H1 (cell line): ENCODE measurements around the gene GH2.

ENCODE experiments used
- CREB1 ChIP-seq: IDR thresholded peaks from 2 replicates; pipeline ENCODE4 v1.6.1; 2012; ENCODE audit warnings: inconsistent platforms
- EP300 ChIP-seq, 2 experiments: IDR thresholded peaks; 1 replicate in 1 of 2; 2 replicates in 1 of 2; pipeline ENCODE4 v1.6.1; 2011 to 2012; ENCODE audit warnings: low read depth in 2 of 2, low read length in 2 of 2, mild to moderate bottlenecking in 2 of 2, borderline replicate concordance in 1 of 2, inconsistent platforms in 1 of 2, moderate library complexity in 1 of 2
- EZH2 ChIP-seq: fragments of 200-600 bp; sonication (generic); IDR thresholded peaks from 2 replicates; pipeline ENCODE4 v1.7.1; 2012; ENCODE audit warnings: low read depth, mild to moderate bottlenecking, moderate library complexity, low read length, inconsistent platforms; ENCODE audit not compliant: severe bottlenecking
- POLR2A ChIP-seq, 2 experiments: IDR thresholded peaks; 1 replicate in 1 of 2; 2 replicates in 1 of 2; pipeline ENCODE4 v1.6.1; 2011; ENCODE audit warnings: low read depth in 2 of 2, low read length in 2 of 2, mild to moderate bottlenecking in 2 of 2; ENCODE audit errors: control extremely low read depth in 1 of 2
- POLR2AphosphoS5 ChIP-seq: IDR thresholded peaks from 2 replicates; pipeline ENCODE4 v1.6.1; 2011; ENCODE audit warnings: low read depth, low read length
- RAD21 ChIP-seq, 2 experiments: IDR thresholded peaks in 1 of 2; conservative IDR thresholded peaks in 1 of 2; 2 replicates each; pipeline ENCODE4 v1.6.1; 2011; ENCODE audit warnings: low read depth in 2 of 2, low read length in 2 of 2, improper control_type of control experiment in 1 of 2, inconsistent platforms in 1 of 2, mild to moderate bottlenecking in 1 of 2, moderate library complexity in 1 of 2
- RXRA ChIP-seq: IDR thresholded peaks from 2 replicates; pipeline ENCODE4 v1.6.1; 2011; ENCODE audit warnings: low read depth, mild to moderate bottlenecking, low read length, moderate library complexity; ENCODE audit not compliant: insufficient read depth
- SIX5 ChIP-seq: IDR thresholded peaks from 2 replicates; pipeline ENCODE4 v1.6.1; 2011; ENCODE audit warnings: mild to moderate bottlenecking, low read depth, low read length
- SP1 ChIP-seq: IDR thresholded peaks from 2 replicates; pipeline ENCODE4 v1.6.1; 2011; ENCODE audit warnings: low read depth, low read length
- TBP ChIP-seq: IDR thresholded peaks from 2 replicates; pipeline ENCODE4 v1.6.1; 2011; ENCODE audit warnings: low read depth, low read length, improper control_type of control experiment
- TF ChIP-seq, protein P1 (sequence below): IDR thresholded peaks from 2 replicates; pipeline ENCODE4 v1.6.1; 2012; ENCODE audit warnings: inconsistent platforms
- TF ChIP-seq, protein P2 (sequence below), 3 experiments: IDR thresholded peaks; 1 replicate in 2 of 3; 2 replicates in 1 of 3; pipeline versions ENCODE4 v1.5.1 to v1.6.1; 2011; ENCODE audit warnings: low read length in 3 of 3, mild to moderate bottlenecking in 3 of 3, inconsistent platforms in 2 of 3, low read depth in 1 of 3, moderate library complexity in 1 of 3; ENCODE audit not compliant: insufficient read depth in 1 of 3; ENCODE audit errors: control extremely low read depth in 1 of 3

DNA sequence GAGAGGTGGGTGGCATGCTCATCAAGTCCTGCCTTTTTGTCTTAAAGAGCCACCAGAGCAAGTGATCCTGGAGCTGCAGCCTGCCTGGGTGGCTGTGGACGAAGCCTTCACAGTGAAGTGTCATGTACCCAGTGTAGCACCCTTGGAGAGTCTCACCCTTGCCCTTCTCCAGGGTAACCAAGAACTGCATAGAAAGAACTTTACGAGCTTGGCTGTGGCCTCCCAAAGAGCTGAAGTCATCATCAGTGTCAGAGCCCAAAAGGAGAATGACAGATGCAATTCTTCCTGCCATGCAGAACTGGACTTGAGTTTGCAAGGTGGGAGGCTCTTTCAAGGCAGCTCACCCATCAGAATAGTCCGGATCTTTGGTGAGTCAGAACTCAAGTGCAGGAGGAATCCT, 22.5 kb downstream of the GH2 start:
- TF ChIP-seq RXRA (no peak), POLR2A (IDR thresholded peaks at IDR 0.05; ENCODE audit: control extremely low read depth in 1 of 2, low read depth in 2 of 2, low read length in 2 of 2) (no peak), CREB1 (no peak), RAD21 (IDR thresholded peaks at IDR 0.05 in 1 of 2, conservative IDR thresholded peaks at IDR 0.05 in 1 of 2; ENCODE audit: low read depth in 2 of 2, low read length in 2 of 2) (no peak), TBP (no peak), SP1 (no peak), POLR2AphosphoS5 (no peak), EZH2 (no peak), EP300 (IDR thresholded peaks at IDR 0.05; ENCODE audit: borderline replicate concordance in 1 of 2, low read depth in 2 of 2, low read length in 2 of 2) (no peak), SIX5 (no peak)
- TF ChIP-seq, protein P1, sequence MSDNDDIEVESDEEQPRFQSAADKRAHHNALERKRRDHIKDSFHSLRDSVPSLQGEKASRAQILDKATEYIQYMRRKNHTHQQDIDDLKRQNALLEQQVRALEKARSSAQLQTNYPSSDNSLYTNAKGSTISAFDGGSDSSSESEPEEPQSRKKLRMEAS = no peak
- TF ChIP-seq, protein P2, sequence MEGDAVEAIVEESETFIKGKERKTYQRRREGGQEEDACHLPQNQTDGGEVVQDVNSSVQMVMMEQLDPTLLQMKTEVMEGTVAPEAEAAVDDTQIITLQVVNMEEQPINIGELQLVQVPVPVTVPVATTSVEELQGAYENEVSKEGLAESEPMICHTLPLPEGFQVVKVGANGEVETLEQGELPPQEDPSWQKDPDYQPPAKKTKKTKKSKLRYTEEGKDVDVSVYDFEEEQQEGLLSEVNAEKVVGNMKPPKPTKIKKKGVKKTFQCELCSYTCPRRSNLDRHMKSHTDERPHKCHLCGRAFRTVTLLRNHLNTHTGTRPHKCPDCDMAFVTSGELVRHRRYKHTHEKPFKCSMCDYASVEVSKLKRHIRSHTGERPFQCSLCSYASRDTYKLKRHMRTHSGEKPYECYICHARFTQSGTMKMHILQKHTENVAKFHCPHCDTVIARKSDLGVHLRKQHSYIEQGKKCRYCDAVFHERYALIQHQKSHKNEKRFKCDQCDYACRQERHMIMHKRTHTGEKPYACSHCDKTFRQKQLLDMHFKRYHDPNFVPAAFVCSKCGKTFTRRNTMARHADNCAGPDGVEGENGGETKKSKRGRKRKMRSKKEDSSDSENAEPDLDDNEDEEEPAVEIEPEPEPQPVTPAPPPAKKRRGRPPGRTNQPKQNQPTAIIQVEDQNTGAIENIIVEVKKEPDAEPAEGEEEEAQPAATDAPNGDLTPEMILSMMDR (IDR thresholded peaks at IDR 0.05; ENCODE audit: control extremely low read depth in 1 of 3, insufficient read depth in 1 of 3, low read depth in 1 of 3, low read length in 3 of 3) = no peak
